Raji (cell line): ENCODE results near the gene CHRNA3.

Experiments
- POLR2A ChIP-seq: IDR thresholded peaks from 2 replicates; pipeline ENCODE4 v1.6.1; 2011; ENCODE audit warnings: low read depth, low read length, control low read depth; ENCODE audit not compliant: insufficient read depth

CHRNA3 gene

GRCh38 chr15:78641749-78642275, 21.0 kb upstream of the CHRNA3 start:
- no peak for TF ChIP-seq POLR2A

- TF ChIP-seq POLR2A, result no peak
Observed at GRCh38 chr15:78641102-78641748, 20.4 kb upstream of the CHRNA3 start, which contains the start of gene CHRNB4. CHRNB4 (minus strand) TSS chr15:78641210; CDS start chr15:78641133, 77 bp downstream.

- no peak for TF ChIP-seq POLR2A
Observed at GRCh38 chr15:78640527-78641101, 19.8 kb upstream of the CHRNA3 start.

GRCh38 chr15:78638658-78639314, 18.0 kb upstream of the CHRNA3 start:
- TF ChIP-seq POLR2A, result no peak

GRCh38 chr15:78637776-78638435, 17.1 kb upstream of the CHRNA3 start:
- TF ChIP-seq POLR2A, result no peak

GRCh38 chr15:78636378-78636859, 15.6 kb upstream of the CHRNA3 start:
- no peak for TF ChIP-seq POLR2A

GRCh38 chr15:78635346-78635745, 14.6 kb upstream of the CHRNA3 start:
- TF ChIP-seq POLR2A, result no peak

- TF ChIP-seq POLR2A, result no peak
Observed at GRCh38 chr15:78634210-78635145, 13.7 kb upstream of the CHRNA3 start.

GRCh38 chr15:78633348-78633747, 12.6 kb upstream of the CHRNA3 start:
- TF ChIP-seq POLR2A, result no peak

- TF ChIP-seq POLR2A, result no peak
Observed at GRCh38 chr15:78630886-78631633, 10.3 kb upstream of the CHRNA3 start.

GRCh38 chr15:78629716-78630065, 8.9 kb upstream of the CHRNA3 start:
- TF ChIP-seq POLR2A, result no peak

GRCh38 chr15:78629031-78629715, 8.4 kb upstream of the CHRNA3 start:
- no peak for TF ChIP-seq POLR2A

GRCh38 chr15:78628227-78628626, 7.4 kb upstream of the CHRNA3 start:
- TF ChIP-seq POLR2A, result no peak
